ENCODE results near the gene ATP6V0E1.

DNA sequence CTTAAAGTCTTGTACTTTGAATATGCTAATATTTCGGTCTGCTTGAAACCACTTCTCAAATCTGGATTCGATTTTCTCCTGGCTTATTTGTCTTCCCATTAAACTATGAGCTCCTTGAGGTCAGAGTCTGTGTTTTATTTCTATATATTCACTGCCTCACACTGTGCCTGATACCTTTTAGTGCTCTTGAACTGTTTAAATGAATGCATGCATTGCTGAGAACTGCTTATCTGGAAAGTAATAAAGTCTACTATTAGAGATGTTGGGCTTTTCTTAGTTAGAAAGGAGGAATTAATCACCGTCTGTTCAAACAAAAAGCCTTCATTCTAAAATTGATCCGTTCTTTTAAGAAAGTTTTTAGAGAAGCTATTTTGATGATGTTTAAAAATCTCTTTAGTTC, 78.6 kb downstream of the ATP6V0E1 start:
- TF ChIP-seq, protein P1, sequence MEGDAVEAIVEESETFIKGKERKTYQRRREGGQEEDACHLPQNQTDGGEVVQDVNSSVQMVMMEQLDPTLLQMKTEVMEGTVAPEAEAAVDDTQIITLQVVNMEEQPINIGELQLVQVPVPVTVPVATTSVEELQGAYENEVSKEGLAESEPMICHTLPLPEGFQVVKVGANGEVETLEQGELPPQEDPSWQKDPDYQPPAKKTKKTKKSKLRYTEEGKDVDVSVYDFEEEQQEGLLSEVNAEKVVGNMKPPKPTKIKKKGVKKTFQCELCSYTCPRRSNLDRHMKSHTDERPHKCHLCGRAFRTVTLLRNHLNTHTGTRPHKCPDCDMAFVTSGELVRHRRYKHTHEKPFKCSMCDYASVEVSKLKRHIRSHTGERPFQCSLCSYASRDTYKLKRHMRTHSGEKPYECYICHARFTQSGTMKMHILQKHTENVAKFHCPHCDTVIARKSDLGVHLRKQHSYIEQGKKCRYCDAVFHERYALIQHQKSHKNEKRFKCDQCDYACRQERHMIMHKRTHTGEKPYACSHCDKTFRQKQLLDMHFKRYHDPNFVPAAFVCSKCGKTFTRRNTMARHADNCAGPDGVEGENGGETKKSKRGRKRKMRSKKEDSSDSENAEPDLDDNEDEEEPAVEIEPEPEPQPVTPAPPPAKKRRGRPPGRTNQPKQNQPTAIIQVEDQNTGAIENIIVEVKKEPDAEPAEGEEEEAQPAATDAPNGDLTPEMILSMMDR (IDR thresholded peaks at IDR 0.05) = no peak
- TF ChIP-seq POLR2A (IDR thresholded peaks at IDR 0.05) = no peak
